ENCODE results near the gene FUT4.

GRCh38 chr11:94525546-94526324 is 18.0 kb upstream of the FUT4 start:
- TF ChIP-seq EGR1 (IDR thresholded peaks at IDR 0.05; ENCODE audit: borderline replicate concordance in 1 of 2, low read depth in 2 of 2, low read length in 2 of 2) (no peak), ZNF24 (IDR thresholded peaks at IDR 0.05) (no peak), REST (IDR thresholded peaks at IDR 0.05; ENCODE audit: low read depth, low read length) (no peak), POLR2A (IDR thresholded peaks at IDR 0.05; ENCODE audit: low read depth, low read length) (no peak), CHD2 (IDR thresholded peaks at IDR 0.05; ENCODE audit: borderline replicate concordance, low read depth, low read length) (no peak), ZNF217 (IDR thresholded peaks at IDR 0.05) (no peak)
- TF ChIP-seq, protein P1, sequence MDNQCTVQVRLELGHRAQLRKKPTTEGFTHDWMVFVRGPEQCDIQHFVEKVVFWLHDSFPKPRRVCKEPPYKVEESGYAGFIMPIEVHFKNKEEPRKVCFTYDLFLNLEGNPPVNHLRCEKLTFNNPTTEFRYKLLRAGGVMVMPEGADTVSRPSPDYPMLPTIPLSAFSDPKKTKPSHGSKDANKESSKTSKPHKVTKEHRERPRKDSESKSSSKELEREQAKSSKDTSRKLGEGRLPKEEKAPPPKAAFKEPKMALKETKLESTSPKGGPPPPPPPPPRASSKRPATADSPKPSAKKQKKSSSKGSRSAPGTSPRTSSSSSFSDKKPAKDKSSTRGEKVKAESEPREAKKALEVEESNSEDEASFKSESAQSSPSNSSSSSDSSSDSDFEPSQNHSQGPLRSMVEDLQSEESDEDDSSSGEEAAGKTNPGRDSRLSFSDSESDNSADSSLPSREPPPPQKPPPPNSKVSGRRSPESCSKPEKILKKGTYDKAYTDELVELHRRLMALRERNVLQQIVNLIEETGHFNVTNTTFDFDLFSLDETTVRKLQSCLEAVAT (IDR thresholded peaks at IDR 0.05): no peak
